ENCODE measurements around the gene NEU2.

The NEU2 gene

GRCh38 chr2:233058717-233059546 lies 26.5 kb downstream of the NEU2 start:
- Histone ChIP-seq H3K27me3 (ENCODE audit: control insufficient read depth, low read length) (peaks cover 5% of the 10 kb centered on the region), H3K79me2 (ENCODE audit: control insufficient read depth, low read length) (peaks cover 37% of the 10 kb centered on the region), H3K4me1 (ENCODE audit: control insufficient read depth, low read length) (peaks cover 42% of the 10 kb centered on the region), H3K9me2 (replicated peaks; ENCODE audit: control insufficient read depth, low read length) (no peaks in the 10 kb centered on the region), H4K20me1 (ENCODE audit: control insufficient read depth, insufficient read depth, low read depth, low read length) (peaks cover 15% of the 10 kb centered on the region), H3K27ac (ENCODE audit: low read depth, low read length) (no peak overlapping the region), H3K4me2 (ENCODE audit: low read length) (no peak overlapping the region), H3F3A (ENCODE audit: control insufficient read depth, insufficient read depth) (peaks cover 12% of the 10 kb centered on the region), H3K36me3 (ENCODE audit: control insufficient read depth, low read length) (peaks cover 28% of the 10 kb centered on the region), H3K4me3 (ENCODE audit: low read length) (no peak overlapping the region), H3K9me3 (ENCODE audit: control insufficient read depth, insufficient read depth, low read length) (no peaks in the 10 kb centered on the region)
- TF ChIP-seq EZH2phosphoT487 (IDR thresholded peaks at IDR 0.05; ENCODE audit: borderline replicate concordance, low read length), result no peak
- TF ChIP-seq CTCF (IDR thresholded peaks at IDR 0.05; ENCODE audit: low read depth, low read length, poor library complexity, severe bottlenecking), result no peak

GRCh38 chr2:233059547-233059796 lies 27.0 kb downstream of the NEU2 start:
- Histone ChIP-seq H3K9me3 (ENCODE audit: control insufficient read depth, insufficient read depth, low read length) (no peaks in the 10 kb centered on the region), H3K36me3 (ENCODE audit: control insufficient read depth, low read length) (peaks cover 34% of the 10 kb centered on the region), H3F3A (ENCODE audit: control insufficient read depth, insufficient read depth) (peaks cover 12% of the 10 kb centered on the region), H3K27me3 (ENCODE audit: control insufficient read depth, low read length) (peaks cover 1% of the 10 kb centered on the region), H3K79me2 (ENCODE audit: control insufficient read depth, low read length) (peaks cover 42% of the 10 kb centered on the region), H3K4me3 (ENCODE audit: low read length) (peak overlapping the region; percentile 98), H3K27ac (ENCODE audit: low read depth, low read length) (peak overlapping the region; percentile 84), H3K9me2 (replicated peaks; ENCODE audit: control insufficient read depth, low read length) (no peaks in the 10 kb centered on the region), H4K20me1 (ENCODE audit: control insufficient read depth, insufficient read depth, low read depth, low read length) (peaks cover 21% of the 10 kb centered on the region), H3K4me1 (ENCODE audit: control insufficient read depth, low read length) (peaks cover 41% of the 10 kb centered on the region), H3K4me2 (ENCODE audit: low read length) (peak overlapping the region; percentile 90)
- TF ChIP-seq CTCF (IDR thresholded peaks at IDR 0.05; ENCODE audit: low read depth, low read length, poor library complexity, severe bottlenecking) (peak; percentile 16), EZH2phosphoT487 (IDR thresholded peaks at IDR 0.05; ENCODE audit: borderline replicate concordance, low read length) (no peak)

GRCh38 chr2:233059797-233060500 lies 27.5 kb downstream of the NEU2 start, which contains the start of gene INPP5D:
Gene INPP5D (plus strand): TSS chr2:233060342. CDS start chr2:233060479, 137 bp downstream.
- H3K79me2 ChIP-seq (ENCODE audit: control insufficient read depth, low read length), result peaks cover 47% of the 10 kb centered on the region
- H3K27me3 ChIP-seq (ENCODE audit: control insufficient read depth, low read length), result no peaks in the 10 kb centered on the region
- TF ChIP-seq EZH2phosphoT487 (IDR thresholded peaks at IDR 0.05; ENCODE audit: borderline replicate concordance, low read length), result no peak
- peak; percentile 24 for TF ChIP-seq CTCF (IDR thresholded peaks at IDR 0.05; ENCODE audit: low read depth, low read length, poor library complexity, severe bottlenecking)
- H3F3A ChIP-seq (ENCODE audit: control insufficient read depth, insufficient read depth), result peaks cover 12% of the 10 kb centered on the region
- peaks cover 25% of the 10 kb centered on the region for H4K20me1 ChIP-seq (ENCODE audit: control insufficient read depth, insufficient read depth, low read depth, low read length)
- peaks cover 41% of the 10 kb centered on the region for H3K4me1 ChIP-seq (ENCODE audit: control insufficient read depth, low read length)
- H3K4me3 ChIP-seq (ENCODE audit: low read length), result peak within 1 kb of the TSS; percentile 98
- H3K9me2 ChIP-seq (replicated peaks; ENCODE audit: control insufficient read depth, low read length), result no peaks in the 10 kb centered on the region
- H3K4me2 ChIP-seq (ENCODE audit: low read length), result peak within 1 kb of the TSS; percentile 90
- no peaks in the 10 kb centered on the region for H3K9me3 ChIP-seq (ENCODE audit: control insufficient read depth, insufficient read depth, low read length)
- H3K27ac ChIP-seq (ENCODE audit: low read depth, low read length), result peak within 1 kb of the TSS; percentile 84
- peaks cover 39% of the 10 kb centered on the region for H3K36me3 ChIP-seq (ENCODE audit: control insufficient read depth, low read length)
